Measurements from ENCODE around the gene KIF26B. TPM values are rescaled to one million over a fixed set of nuclear protein-coding genes. Genes with fewer than 3 reads are reported as not detected.

Gene KIF26B
- total RNA-seq, 1 donor from 2014 or later: 8.8 TPM

GRCh38 chr1:245441689-245442088 lies 286.9 kb downstream of the KIF26B start:
- TF ChIP-seq CTCF (IDR thresholded peaks at IDR 0.05): no peak
- H3K27ac Mint-ChIP-seq (ENCODE audit: unreplicated experiment): no peak overlapping the region
- peaks cover 5% of the 10 kb centered on the region for H3K9me3 Mint-ChIP-seq (ENCODE audit: unreplicated experiment)
- no peak for DNase-seq (ENCODE audit: extremely low spot score, unreplicated experiment)
- no peaks in the 10 kb centered on the region for H3K4me1 Mint-ChIP-seq (ENCODE audit: unreplicated experiment)
- no peak overlapping the region for H3K4me3 Mint-ChIP-seq (ENCODE audit: unreplicated experiment)
- no peaks in the 10 kb centered on the region for H3K36me3 Mint-ChIP-seq (ENCODE audit: unreplicated experiment)
- H3K27me3 Mint-ChIP-seq (ENCODE audit: unreplicated experiment): no peaks in the 10 kb centered on the region

DNA sequence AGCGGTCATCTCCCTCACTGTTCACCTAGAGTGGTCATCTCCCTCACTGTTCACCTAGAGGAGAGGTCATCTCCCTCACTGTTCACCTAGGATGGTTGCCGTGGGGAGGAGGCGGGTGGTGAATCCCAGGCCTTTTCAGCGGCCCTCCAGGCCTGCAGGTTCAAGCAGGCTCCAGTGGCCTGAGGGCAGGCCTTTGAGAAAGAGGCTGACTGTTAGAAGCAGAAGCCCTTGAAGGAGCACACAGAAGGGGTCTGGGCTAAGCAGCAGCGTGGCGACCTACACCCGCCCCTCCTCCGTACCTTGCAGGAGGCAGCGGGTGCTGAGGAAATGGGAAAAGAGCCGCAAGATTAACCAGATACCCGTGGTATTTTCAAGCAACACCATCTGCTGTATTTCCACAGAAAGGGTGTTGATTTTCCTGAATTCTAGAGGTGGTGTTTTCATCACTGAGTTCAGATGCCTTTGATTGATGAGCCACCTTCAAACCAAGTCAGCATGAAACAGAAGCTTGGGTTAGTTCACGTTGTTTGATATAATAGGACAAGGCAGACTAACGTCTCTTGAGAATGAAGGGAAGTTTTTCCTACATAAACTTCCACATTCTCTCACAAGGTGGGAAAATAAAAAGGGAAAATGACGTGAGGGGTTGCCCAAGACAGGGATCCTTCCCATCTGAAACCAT lies 289.5 kb downstream of the KIF26B start:
- Mint-ChIP-seq H3K9me3 (ENCODE audit: unreplicated experiment) (peaks cover 5% of the 10 kb centered on the region), H3K4me1 (ENCODE audit: unreplicated experiment) (no peaks in the 10 kb centered on the region), H3K36me3 (ENCODE audit: unreplicated experiment) (no peaks in the 10 kb centered on the region), H3K27ac (ENCODE audit: unreplicated experiment) (no peak overlapping the region), H3K27me3 (ENCODE audit: unreplicated experiment) (no peaks in the 10 kb centered on the region), H3K4me3 (ENCODE audit: unreplicated experiment) (no peak overlapping the region)
- DNase-seq (ENCODE audit: extremely low spot score, unreplicated experiment): no peak
- no peak for TF ChIP-seq CTCF (IDR thresholded peaks at IDR 0.05)

DNA sequence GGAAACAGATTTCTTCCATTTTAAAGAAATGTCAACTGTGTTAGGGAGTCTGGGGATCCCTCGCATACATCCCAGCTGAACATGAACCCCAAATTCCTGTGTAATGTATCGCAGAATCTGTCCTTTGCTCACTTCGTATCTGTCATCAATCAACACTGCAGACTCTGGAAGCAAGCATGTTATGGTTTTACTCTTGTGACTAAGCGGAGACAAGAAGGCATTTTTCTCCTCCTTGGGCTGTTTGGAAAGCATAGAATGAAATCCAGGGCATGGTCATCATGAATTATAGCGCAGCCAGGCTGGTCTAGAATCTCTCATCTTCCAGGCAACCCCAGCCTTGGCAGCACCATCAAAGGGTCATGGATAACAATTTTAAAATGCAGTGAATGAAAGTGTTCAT lies 290.2 kb downstream of the KIF26B start:
- no peak for DNase-seq (ENCODE audit: extremely low spot score, unreplicated experiment)
- Mint-ChIP-seq H3K27ac (ENCODE audit: unreplicated experiment) (no peak overlapping the region), H3K36me3 (ENCODE audit: unreplicated experiment) (no peaks in the 10 kb centered on the region), H3K4me1 (ENCODE audit: unreplicated experiment) (no peaks in the 10 kb centered on the region), H3K27me3 (ENCODE audit: unreplicated experiment) (peaks cover 4% of the 10 kb centered on the region), H3K9me3 (ENCODE audit: unreplicated experiment) (peaks cover 5% of the 10 kb centered on the region), H3K4me3 (ENCODE audit: unreplicated experiment) (no peak overlapping the region)
- no peak for TF ChIP-seq CTCF (IDR thresholded peaks at IDR 0.05)

DNA sequence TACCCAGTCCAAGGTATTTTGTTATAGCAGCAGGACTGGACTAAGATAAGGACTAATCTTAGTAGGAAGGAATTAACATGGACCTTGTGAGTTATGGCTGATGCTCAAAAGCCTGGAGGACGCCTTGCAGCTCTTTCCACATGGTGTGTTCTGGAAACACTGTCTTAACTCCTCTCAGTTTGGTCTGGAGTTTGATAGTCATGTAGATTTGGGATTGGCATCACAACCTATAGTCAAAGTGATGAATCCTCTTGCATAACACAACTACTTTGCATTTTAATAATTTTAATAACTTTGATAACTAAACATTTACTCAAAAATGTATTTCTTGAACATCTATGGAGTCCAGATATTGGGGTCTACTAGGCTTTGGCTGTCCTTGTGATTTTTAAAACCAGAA lies 293.7 kb downstream of the KIF26B start:
- DNase-seq (ENCODE audit: extremely low spot score, unreplicated experiment): no peak
- no peak overlapping the region for H3K4me3 Mint-ChIP-seq (ENCODE audit: unreplicated experiment)
- no peak overlapping the region for H3K27ac Mint-ChIP-seq (ENCODE audit: unreplicated experiment)
- peaks cover 5% of the 10 kb centered on the region for H3K27me3 Mint-ChIP-seq (ENCODE audit: unreplicated experiment)
- H3K9me3 Mint-ChIP-seq (ENCODE audit: unreplicated experiment): peaks cover 5% of the 10 kb centered on the region
- H3K4me1 Mint-ChIP-seq (ENCODE audit: unreplicated experiment): no peaks in the 10 kb centered on the region
- no peak for TF ChIP-seq CTCF (IDR thresholded peaks at IDR 0.05)
- no peaks in the 10 kb centered on the region for H3K36me3 Mint-ChIP-seq (ENCODE audit: unreplicated experiment)

DNA sequence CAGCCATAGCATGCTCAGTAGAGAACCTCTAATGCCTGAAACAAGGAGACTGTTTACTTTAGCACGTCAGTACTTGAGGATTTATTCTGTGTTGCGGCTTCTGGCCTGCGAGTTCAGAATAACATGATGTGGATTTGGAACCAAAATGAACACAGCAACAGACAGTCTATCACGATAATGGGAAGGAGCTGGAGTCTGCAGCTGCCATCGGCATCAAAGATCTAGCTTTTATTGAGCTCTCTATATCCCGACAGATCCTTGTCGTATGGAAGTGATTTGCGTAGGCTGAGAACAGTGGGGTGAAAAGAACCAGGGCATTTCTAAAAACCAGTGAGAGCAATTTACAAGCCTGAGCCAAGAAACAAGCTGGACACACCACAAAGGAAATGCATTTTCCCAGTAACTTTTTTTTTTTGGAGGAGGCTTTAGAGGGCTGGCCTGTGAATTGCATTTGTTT lies 294.2 kb downstream of the KIF26B start:
- peaks cover 5% of the 10 kb centered on the region for H3K9me3 Mint-ChIP-seq (ENCODE audit: unreplicated experiment)
- H3K27me3 Mint-ChIP-seq (ENCODE audit: unreplicated experiment): peaks cover 5% of the 10 kb centered on the region
- H3K4me1 Mint-ChIP-seq (ENCODE audit: unreplicated experiment): no peaks in the 10 kb centered on the region
- no peaks in the 10 kb centered on the region for H3K36me3 Mint-ChIP-seq (ENCODE audit: unreplicated experiment)
- no peak for TF ChIP-seq CTCF (IDR thresholded peaks at IDR 0.05)
- DNase-seq (ENCODE audit: extremely low spot score, unreplicated experiment): no peak
- no peak overlapping the region for H3K4me3 Mint-ChIP-seq (ENCODE audit: unreplicated experiment)
- H3K27ac Mint-ChIP-seq (ENCODE audit: unreplicated experiment): no peak overlapping the region

Data from osteocyte (in vitro differentiated cells).